KMS-11 (cell line): ENCODE data around the gene LPAR1.
A peak's percentile ranks its signal among the peaks of the same experiment; 100 is the strongest.

ENCODE experiments used
- H2AFZ ChIP-seq: fragments of 200-600 bp; sonication (generic); 2 replicates; pipeline ENCODE4 v1.6.1; 2016; ENCODE audit warnings: antibody characterized with exemption, mixed run types, low read depth
- H3K27ac ChIP-seq: fragments of 200-600 bp; sonication (generic); 2 replicates; pipeline ENCODE4 v1.6.1; 2016; ENCODE audit warnings: mild to moderate bottlenecking, mixed run types
- H3K27me3 ChIP-seq: fragments of 200-600 bp; sonication (generic); 2 replicates; pipeline ENCODE4 v1.6.1; 2017; ENCODE audit warnings: mild to moderate bottlenecking, low read depth, mixed run types, moderate library complexity; ENCODE audit not compliant: insufficient read depth
- H3K36me3 ChIP-seq: fragments of 200-600 bp; sonication (generic); 2 replicates; pipeline ENCODE4 v1.6.1; 2017; ENCODE audit warnings: mild to moderate bottlenecking, mixed run types; ENCODE audit not compliant: insufficient read depth
- H3K4me1 ChIP-seq: fragments of 200-600 bp; sonication (generic); 2 replicates; pipeline ENCODE4 v1.6.1; 2016; ENCODE audit warnings: mild to moderate bottlenecking, low read depth, mixed run types; ENCODE audit not compliant: poor library complexity, severe bottlenecking
- H3K4me2 ChIP-seq: fragments of 200-600 bp; sonication (generic); 2 replicates; pipeline ENCODE4 v1.7.0; 2016; ENCODE audit warnings: mild to moderate bottlenecking, mixed run types
- H3K4me3 ChIP-seq: fragments of 200-600 bp; sonication (generic); IDR thresholded peaks from 2 replicates; pipeline ENCODE4 v1.6.1; 2017; ENCODE audit warnings: low read depth, low read length, mixed read lengths; ENCODE audit not compliant: insufficient read depth
- H3K79me2 ChIP-seq: fragments of 200-600 bp; sonication (generic); 2 replicates; pipeline ENCODE4 v1.6.1; 2016; ENCODE audit warnings: low read depth, mixed run types; ENCODE audit not compliant: insufficient read depth
- H3K9ac ChIP-seq: fragments of 200-600 bp; sonication (generic); 2 replicates; pipeline ENCODE4 v1.6.1; 2016; ENCODE audit warnings: mild to moderate bottlenecking, mixed run types
- H4K20me1 ChIP-seq: fragments of 200-600 bp; sonication (generic); 2 replicates; pipeline ENCODE4 v1.6.1; 2016; ENCODE audit warnings: mild to moderate bottlenecking, mixed run types; ENCODE audit not compliant: insufficient read depth
- CTCF ChIP-seq: fragments of 200-600 bp; sonication (generic); conservative IDR thresholded peaks from 2 replicates; pipeline ENCODE4 v1.6.1; 2017; ENCODE audit warnings: low read depth, mild to moderate bottlenecking, antibody characterized with exemption, low read length, moderate library complexity, mixed read lengths

The LPAR1 gene

DNA sequence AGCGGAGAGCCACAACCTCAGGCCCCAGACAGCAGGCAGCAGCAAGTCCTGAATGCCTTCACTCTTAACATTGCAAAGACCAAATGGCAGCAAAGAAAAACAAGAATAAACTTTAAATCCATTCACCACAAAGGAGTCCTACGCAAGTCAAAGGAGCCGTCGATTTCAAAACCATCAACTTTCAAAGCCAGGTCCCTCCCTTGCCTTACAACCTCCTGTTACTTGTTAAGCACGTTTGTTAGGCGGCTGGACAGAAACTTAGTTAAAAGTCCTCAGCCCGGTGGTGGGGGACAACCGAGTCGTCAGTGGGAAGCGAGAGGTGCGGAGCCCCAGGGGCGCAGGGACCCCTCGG, 938 bp downstream of the LPAR1 start:
- Histone ChIP-seq H3K9ac (no peak overlapping the region), H3K4me3 (no peak overlapping the region), H4K20me1 (no peaks in the 10 kb centered on the region), H3K27me3 (no peaks in the 10 kb centered on the region), H3K27ac (no peak overlapping the region), H3K79me2 (no peaks in the 10 kb centered on the region), H3K36me3 (no peaks in the 10 kb centered on the region), H3K4me1 (no peaks in the 10 kb centered on the region), H2AFZ (peak overlapping the region; percentile 67), H3K4me2 (peak overlapping the region; percentile 63; the same call in 1 of the 2 replicates)
- TF ChIP-seq CTCF, result no peak

GRCh38 chr9:111036946-111037345, 1.3 kb downstream of the LPAR1 start:
- no peak for TF ChIP-seq CTCF
- H2AFZ ChIP-seq, result no peak overlapping the region
- H4K20me1 ChIP-seq, result no peaks in the 10 kb centered on the region
- no peaks in the 10 kb centered on the region for H3K36me3 ChIP-seq
- peak overlapping the region; percentile 63; the same call in 1 of the 2 replicates for H3K4me2 ChIP-seq
- H3K79me2 ChIP-seq, result no peaks in the 10 kb centered on the region
- H3K27ac ChIP-seq, result no peak overlapping the region
- H3K27me3 ChIP-seq, result no peaks in the 10 kb centered on the region
- no peak overlapping the region for H3K9ac ChIP-seq
- H3K4me3 ChIP-seq, result no peak overlapping the region
- H3K4me1 ChIP-seq, result no peaks in the 10 kb centered on the region

DNA sequence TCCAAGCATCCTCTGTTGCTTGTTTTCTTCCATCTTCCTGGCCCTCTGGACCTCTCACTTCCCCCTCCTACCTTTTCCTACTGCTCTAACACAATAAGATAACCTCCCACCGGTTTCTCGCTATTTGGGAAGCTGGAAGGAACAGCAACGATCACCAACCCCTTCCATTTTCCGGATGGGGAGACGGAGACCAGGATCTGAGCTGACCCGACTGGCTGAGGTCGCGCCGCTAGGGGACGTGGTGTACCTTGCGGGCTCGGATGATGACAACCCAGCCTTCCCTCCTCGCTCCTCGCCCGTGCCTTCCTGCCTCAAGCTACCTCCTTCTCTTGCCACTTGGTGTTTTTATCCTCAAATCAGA, 1.9 kb downstream of the LPAR1 start:
- Histone ChIP-seq H4K20me1 (no peaks in the 10 kb centered on the region), H3K4me3 (no peak overlapping the region), H3K27ac (no peak overlapping the region), H3K36me3 (no peaks in the 10 kb centered on the region), H2AFZ (no peak overlapping the region), H3K79me2 (no peaks in the 10 kb centered on the region), H3K9ac (no peak overlapping the region), H3K4me1 (no peaks in the 10 kb centered on the region), H3K27me3 (no peaks in the 10 kb centered on the region), H3K4me2 (no peak overlapping the region)
- TF ChIP-seq CTCF, result no peak

GRCh38 chr9:111035543-111036428, 2.5 kb downstream of the LPAR1 start:
- Histone ChIP-seq H3K27ac (no peak overlapping the region), H2AFZ (no peak overlapping the region), H3K27me3 (no peaks in the 10 kb centered on the region), H3K36me3 (no peaks in the 10 kb centered on the region), H3K79me2 (no peaks in the 10 kb centered on the region), H3K4me1 (no peaks in the 10 kb centered on the region), H3K4me3 (no peak overlapping the region), H3K9ac (no peak overlapping the region), H4K20me1 (no peaks in the 10 kb centered on the region), H3K4me2 (no peak overlapping the region)
- TF ChIP-seq CTCF, result no peak
